Stimulated activated naive CD8-positive, alpha-beta T cell treated with anti-CD3 and anti-CD28 coated beads, Interleukin-15, Interleukin-2, amounts not matched to agents 100 ng/mL and 50 ng/mL, for 24 hours (primary cell): Measurements from ENCODE around the gene OSTN.

Experiments
- H3K27ac Mint-ChIP-seq: one replicate; pipeline ENCODE4 v1.8.0; 2021; ENCODE audit warnings: mild to moderate bottlenecking, mixed read lengths
- H3K27me3 Mint-ChIP-seq: one replicate; pipeline ENCODE4 v1.8.0; 2021; ENCODE audit warnings: mixed read lengths
- H3K36me3 Mint-ChIP-seq: one replicate; pipeline ENCODE4 v1.8.0; 2021; ENCODE audit warnings: low read depth, mixed read lengths
- H3K4me1 Mint-ChIP-seq: one replicate; pipeline ENCODE4 v1.8.0; 2021; ENCODE audit warnings: low read depth, mixed read lengths
- H3K4me3 Mint-ChIP-seq: one replicate; pipeline ENCODE4 v1.8.0; 2021; ENCODE audit warnings: mild to moderate bottlenecking, mixed read lengths
- H3K9me3 Mint-ChIP-seq: one replicate; pipeline ENCODE4 v1.8.0; 2021; ENCODE audit warnings: mixed read lengths

The OSTN gene

GRCh38 chr3:191198480-191198879, 561 bp upstream of the OSTN start:
- H3K9me3 Mint-ChIP-seq, result no peaks in the 10 kb centered on the region
- no peaks in the 10 kb centered on the region for H3K4me1 Mint-ChIP-seq
- H3K4me3 Mint-ChIP-seq, result no peak overlapping the region
- no peak overlapping the region for H3K27ac Mint-ChIP-seq
- H3K36me3 Mint-ChIP-seq, result no peaks in the 10 kb centered on the region
- H3K27me3 Mint-ChIP-seq, result no peaks in the 10 kb centered on the region

- H3K27me3 Mint-ChIP-seq, result peaks cover 3% of the 10 kb centered on the region
- no peaks in the 10 kb centered on the region for H3K9me3 Mint-ChIP-seq
- no peaks in the 10 kb centered on the region for H3K4me1 Mint-ChIP-seq
- H3K27ac Mint-ChIP-seq, result no peak overlapping the region
- no peaks in the 10 kb centered on the region for H3K36me3 Mint-ChIP-seq
- H3K4me3 Mint-ChIP-seq, result no peak overlapping the region
Observed at GRCh38 chr3:191210032-191210431, 11.0 kb downstream of the OSTN start.

- H3K27me3 Mint-ChIP-seq, result no peaks in the 10 kb centered on the region
- no peak overlapping the region for H3K27ac Mint-ChIP-seq
- H3K4me3 Mint-ChIP-seq, result no peak overlapping the region
- H3K4me1 Mint-ChIP-seq, result no peaks in the 10 kb centered on the region
- peaks cover 6% of the 10 kb centered on the region for H3K9me3 Mint-ChIP-seq
- no peaks in the 10 kb centered on the region for H3K36me3 Mint-ChIP-seq
Observed at GRCh38 chr3:191216510-191216909, 17.5 kb downstream of the OSTN start.

GRCh38 chr3:191217301-191217700, 18.3 kb downstream of the OSTN start:
- no peaks in the 10 kb centered on the region for H3K27me3 Mint-ChIP-seq
- no peaks in the 10 kb centered on the region for H3K36me3 Mint-ChIP-seq
- no peak overlapping the region for H3K27ac Mint-ChIP-seq
- H3K4me1 Mint-ChIP-seq, result no peaks in the 10 kb centered on the region
- no peak overlapping the region for H3K4me3 Mint-ChIP-seq
- peaks cover 7% of the 10 kb centered on the region for H3K9me3 Mint-ChIP-seq

GRCh38 chr3:191220908-191221307, 21.9 kb downstream of the OSTN start:
- Mint-ChIP-seq H3K4me1 (no peaks in the 10 kb centered on the region), H3K36me3 (no peaks in the 10 kb centered on the region), H3K4me3 (no peak overlapping the region), H3K9me3 (peaks cover 10% of the 10 kb centered on the region), H3K27ac (no peak overlapping the region), H3K27me3 (no peaks in the 10 kb centered on the region)

- peaks cover 6% of the 10 kb centered on the region for H3K9me3 Mint-ChIP-seq
- no peak overlapping the region for H3K27ac Mint-ChIP-seq
- no peaks in the 10 kb centered on the region for H3K4me1 Mint-ChIP-seq
- no peak overlapping the region for H3K4me3 Mint-ChIP-seq
- H3K27me3 Mint-ChIP-seq, result no peaks in the 10 kb centered on the region
- H3K36me3 Mint-ChIP-seq, result no peaks in the 10 kb centered on the region
Observed at GRCh38 chr3:191221638-191222037, 22.6 kb downstream of the OSTN start.

- Mint-ChIP-seq H3K9me3 (peaks cover under 1% of the 10 kb centered on the region), H3K27me3 (no peaks in the 10 kb centered on the region), H3K4me1 (no peaks in the 10 kb centered on the region), H3K36me3 (no peaks in the 10 kb centered on the region), H3K4me3 (no peak overlapping the region), H3K27ac (no peak overlapping the region)
Observed at GRCh38 chr3:191227541-191227940, 28.5 kb downstream of the OSTN start.

- H3K27ac Mint-ChIP-seq, result no peak overlapping the region
- H3K27me3 Mint-ChIP-seq, result no peaks in the 10 kb centered on the region
- no peak overlapping the region for H3K4me3 Mint-ChIP-seq
- H3K36me3 Mint-ChIP-seq, result no peaks in the 10 kb centered on the region
- H3K9me3 Mint-ChIP-seq, result no peaks in the 10 kb centered on the region
- no peaks in the 10 kb centered on the region for H3K4me1 Mint-ChIP-seq
Observed at GRCh38 chr3:191234216-191234615, 35.2 kb downstream of the OSTN start.

- H3K4me3 Mint-ChIP-seq, result no peak overlapping the region
- H3K4me1 Mint-ChIP-seq, result no peaks in the 10 kb centered on the region
- no peaks in the 10 kb centered on the region for H3K9me3 Mint-ChIP-seq
- H3K36me3 Mint-ChIP-seq, result no peaks in the 10 kb centered on the region
- no peaks in the 10 kb centered on the region for H3K27me3 Mint-ChIP-seq
- H3K27ac Mint-ChIP-seq, result no peak overlapping the region
Observed at GRCh38 chr3:191235331-191236314, 36.6 kb downstream of the OSTN start.

- Mint-ChIP-seq H3K4me1 (no peaks in the 10 kb centered on the region), H3K4me3 (no peak overlapping the region), H3K36me3 (no peaks in the 10 kb centered on the region), H3K9me3 (no peaks in the 10 kb centered on the region), H3K27ac (no peak overlapping the region), H3K27me3 (no peaks in the 10 kb centered on the region)
Observed at GRCh38 chr3:191236646-191237045, 37.6 kb downstream of the OSTN start.

GRCh38 chr3:191237047-191237882, 38.2 kb downstream of the OSTN start:
- H3K27ac Mint-ChIP-seq, result no peak overlapping the region
- no peaks in the 10 kb centered on the region for H3K9me3 Mint-ChIP-seq
- no peak overlapping the region for H3K4me3 Mint-ChIP-seq
- H3K27me3 Mint-ChIP-seq, result no peaks in the 10 kb centered on the region
- no peaks in the 10 kb centered on the region for H3K4me1 Mint-ChIP-seq
- no peaks in the 10 kb centered on the region for H3K36me3 Mint-ChIP-seq

GRCh38 chr3:191238321-191238817, 39.3 kb downstream of the OSTN start:
- no peaks in the 10 kb centered on the region for H3K36me3 Mint-ChIP-seq
- no peaks in the 10 kb centered on the region for H3K9me3 Mint-ChIP-seq
- no peaks in the 10 kb centered on the region for H3K4me1 Mint-ChIP-seq
- no peak overlapping the region for H3K27ac Mint-ChIP-seq
- H3K4me3 Mint-ChIP-seq, result no peak overlapping the region
- H3K27me3 Mint-ChIP-seq, result no peaks in the 10 kb centered on the region

- Mint-ChIP-seq H3K4me3 (no peak overlapping the region), H3K27ac (no peak overlapping the region), H3K36me3 (no peaks in the 10 kb centered on the region), H3K27me3 (no peaks in the 10 kb centered on the region), H3K9me3 (no peaks in the 10 kb centered on the region), H3K4me1 (no peaks in the 10 kb centered on the region)
Observed at GRCh38 chr3:191239407-191240031, 40.5 kb downstream of the OSTN start.

- Mint-ChIP-seq H3K27ac (no peak overlapping the region), H3K4me1 (peaks cover 5% of the 10 kb centered on the region), H3K36me3 (no peaks in the 10 kb centered on the region), H3K9me3 (no peaks in the 10 kb centered on the region), H3K27me3 (peaks cover 4% of the 10 kb centered on the region), H3K4me3 (no peak overlapping the region)
Observed at GRCh38 chr3:191240486-191240885, 41.4 kb downstream of the OSTN start.
